GM21786 (cell line): ENCODE measurements around the gene CCDC85C.

Source experiments
- ATAC-seq: cut with Tn5 transposase; IDR thresholded peaks from one replicate; pipeline ENCODE4 v1.9.1; 2021; ENCODE audit not compliant: unreplicated experiment

Gene CCDC85C

DNA sequence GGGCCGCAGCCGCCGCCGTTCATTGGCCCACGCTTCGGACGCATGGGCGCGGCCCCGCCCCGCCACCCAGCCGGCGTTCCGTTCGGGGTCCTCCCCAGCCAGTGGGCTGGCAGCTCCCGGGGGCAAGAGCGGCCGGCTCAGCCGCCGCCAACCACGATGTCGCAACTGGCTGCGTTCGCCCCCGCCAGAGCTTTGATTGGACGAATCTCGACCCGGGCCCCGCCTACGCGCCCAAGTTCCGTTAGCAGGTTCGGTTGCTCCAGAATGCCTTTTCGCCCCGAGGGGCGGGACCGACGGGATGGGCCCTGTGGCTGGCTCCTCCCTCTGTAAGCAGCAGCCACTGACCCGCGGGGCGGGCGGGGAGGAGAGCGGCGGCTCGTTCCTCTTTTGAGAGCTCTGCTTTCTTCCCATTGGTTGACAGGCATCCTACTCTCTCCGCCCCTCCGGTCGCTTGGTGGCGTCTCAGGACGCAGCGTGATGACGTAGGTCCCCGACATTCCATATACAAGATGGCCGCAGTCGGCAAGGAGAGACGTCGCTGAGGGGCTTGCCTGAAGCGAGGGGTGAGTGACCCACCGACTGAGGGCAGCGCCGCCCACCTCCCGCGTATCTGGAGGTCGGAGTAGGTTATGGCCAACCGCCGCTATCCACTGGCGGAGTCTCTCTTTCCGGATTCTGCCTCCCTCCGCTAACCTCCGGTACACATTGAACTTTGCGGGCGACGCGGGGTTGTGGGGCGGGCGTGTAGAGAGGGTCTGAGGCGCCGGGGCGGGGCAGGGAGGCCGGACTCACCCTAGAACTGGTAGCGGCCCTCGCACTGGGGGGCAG lies 122.9 kb downstream of the CCDC85C start, which contains the start of gene CCNK:
Gene CCNK, plus strand, starts transcription at position 493 of the 828 bp plus-strand sequence. CDS start 11,269 bp downstream, outside the sequence.
- peak; percentile 87 for ATAC-seq

DNA sequence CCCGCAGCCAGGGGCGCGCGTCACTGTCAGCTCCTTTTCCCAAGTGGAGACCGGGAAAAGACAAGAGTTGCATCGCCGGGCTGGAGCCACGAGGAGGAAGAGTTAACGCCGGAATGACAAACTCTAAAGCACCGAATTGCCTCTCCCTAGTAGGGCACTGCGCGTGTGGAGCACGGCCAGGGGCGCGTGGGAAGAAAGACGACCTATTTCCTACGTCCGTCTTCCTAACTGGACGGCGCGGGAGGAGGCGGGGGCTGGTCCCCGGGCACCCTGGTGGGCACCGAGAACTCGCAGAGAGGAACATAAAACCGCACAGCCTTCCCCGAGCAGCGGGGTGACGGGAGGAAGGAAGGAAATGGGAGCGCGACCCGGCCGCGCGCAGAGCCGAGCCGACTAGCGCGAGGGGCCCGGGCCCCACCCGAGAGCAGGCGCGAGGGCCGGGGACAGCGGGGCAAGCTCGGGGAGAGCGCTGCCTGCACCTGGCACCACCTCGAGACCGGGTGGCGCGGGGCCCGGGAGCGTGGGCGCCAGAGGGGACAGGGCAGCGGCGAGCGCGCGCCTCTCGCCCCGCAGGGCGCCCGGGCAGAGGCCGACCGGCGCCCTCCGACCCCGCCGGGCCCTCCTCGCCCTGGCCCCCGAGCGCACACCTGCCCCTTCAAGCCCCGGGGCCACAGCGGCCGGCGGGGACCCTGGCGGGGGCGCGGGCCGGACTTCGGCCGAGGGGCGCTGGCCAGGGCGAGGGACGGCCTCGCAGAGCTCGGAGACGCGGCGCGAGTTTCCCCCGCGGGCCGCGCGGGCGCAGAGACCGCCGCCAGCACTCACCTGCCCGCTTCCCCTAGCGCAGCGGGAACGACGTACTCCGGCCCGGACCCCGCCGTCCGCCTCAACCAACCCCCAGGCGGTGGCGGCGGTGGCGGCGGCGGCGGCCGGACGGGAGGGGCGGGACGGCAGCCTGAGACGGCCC lies 123.8 kb downstream of the CCDC85C start, which contains the start of gene SETD3:
Gene SETD3, minus strand, starts transcription at position 954 of the 964 bp plus-strand sequence. CDS start 15,054 bp downstream, outside the sequence.
- no peak for ATAC-seq

DNA sequence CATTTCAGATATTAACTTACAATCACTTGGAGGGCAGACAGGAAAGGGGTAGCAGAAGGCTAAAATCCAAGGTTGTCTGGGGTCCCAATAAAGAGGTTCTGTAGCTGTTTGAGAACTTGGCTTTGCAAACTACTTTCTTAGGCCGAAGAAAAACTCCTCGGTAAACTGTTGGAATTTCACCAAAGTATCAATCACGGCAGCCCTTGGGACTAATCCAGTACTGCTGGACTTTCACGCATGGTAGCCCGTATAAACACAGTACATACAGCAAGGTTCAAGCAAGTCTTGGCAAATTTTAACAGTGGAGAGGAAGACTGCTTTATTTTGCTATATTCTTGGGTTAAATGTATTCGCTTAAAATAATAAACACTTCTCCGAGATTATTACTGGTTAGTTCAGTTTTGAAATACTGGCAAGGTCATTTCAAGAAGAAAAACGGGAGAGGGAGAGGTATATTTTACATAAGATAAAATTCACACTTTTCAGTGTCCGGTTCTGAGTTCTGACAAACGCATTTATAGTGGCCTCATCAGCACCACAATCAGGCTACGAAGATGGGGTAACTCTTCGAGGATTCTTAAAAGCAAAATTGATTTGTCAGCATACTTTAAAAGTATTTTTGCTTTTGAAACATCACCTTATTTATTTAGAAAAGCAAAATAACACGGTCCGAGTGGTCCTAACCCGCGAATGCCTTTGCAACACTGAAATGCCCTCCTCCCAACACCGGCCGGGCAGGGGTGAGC lies 124.7 kb downstream of the CCDC85C start:
- ATAC-seq, result no peak

DNA sequence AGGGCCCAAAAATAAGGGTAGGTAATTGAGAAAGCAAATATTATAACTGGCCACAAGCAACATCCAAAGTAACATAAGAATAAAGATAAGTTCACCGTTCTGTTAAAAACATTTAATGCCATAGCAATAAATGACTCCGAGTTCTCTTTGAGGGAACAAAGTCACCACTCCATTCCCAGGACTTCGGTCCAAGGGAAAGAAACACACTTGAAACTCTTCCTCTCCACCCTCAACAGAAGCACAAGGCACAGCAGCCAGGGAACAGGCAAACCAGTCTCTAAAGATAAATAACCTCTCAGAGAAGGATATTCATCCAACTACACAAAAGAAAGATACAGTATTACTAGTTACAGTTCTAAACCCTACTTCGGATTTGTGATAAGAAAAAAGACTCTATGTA lies 125.9 kb downstream of the CCDC85C start:
- ATAC-seq, result no peak

DNA sequence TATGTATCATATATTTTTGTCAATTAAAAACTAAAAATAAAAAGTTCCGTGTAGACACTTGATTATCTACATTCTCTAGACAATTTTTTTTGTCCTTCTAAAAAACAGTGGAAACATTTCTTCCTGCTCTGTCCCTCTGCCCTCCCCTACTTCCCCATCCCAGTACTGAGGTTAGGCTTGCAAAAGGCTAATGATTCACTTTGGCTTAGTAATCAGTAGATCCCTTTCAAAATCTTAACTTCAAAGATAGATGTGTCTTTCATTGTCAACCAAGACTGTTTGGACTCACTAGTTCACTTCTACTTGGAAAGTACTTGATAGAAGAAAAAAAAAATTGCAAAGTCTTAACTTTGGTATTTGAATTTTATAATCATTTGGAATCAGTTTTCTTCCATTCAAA lies 127.1 kb downstream of the CCDC85C start:
- no peak for ATAC-seq

DNA sequence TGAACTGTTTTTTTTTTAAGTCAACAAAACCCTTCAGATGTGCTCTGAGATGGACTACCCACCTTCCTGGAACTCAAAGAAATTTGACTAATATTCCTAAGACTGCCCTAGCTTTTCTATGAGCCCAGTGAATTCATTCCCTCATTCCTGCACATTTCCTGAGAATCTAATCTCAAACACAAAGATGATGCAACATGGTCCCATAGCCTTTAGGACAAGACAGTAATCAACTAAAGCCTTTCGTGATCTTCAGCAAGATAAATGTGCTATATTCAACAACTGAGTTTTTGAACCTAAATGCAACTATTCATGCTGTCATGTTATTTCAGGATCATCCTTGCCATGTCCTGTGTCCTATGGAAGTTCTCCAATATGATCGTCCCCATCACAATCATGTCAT lies 128.3 kb downstream of the CCDC85C start:
- no peak for ATAC-seq

DNA sequence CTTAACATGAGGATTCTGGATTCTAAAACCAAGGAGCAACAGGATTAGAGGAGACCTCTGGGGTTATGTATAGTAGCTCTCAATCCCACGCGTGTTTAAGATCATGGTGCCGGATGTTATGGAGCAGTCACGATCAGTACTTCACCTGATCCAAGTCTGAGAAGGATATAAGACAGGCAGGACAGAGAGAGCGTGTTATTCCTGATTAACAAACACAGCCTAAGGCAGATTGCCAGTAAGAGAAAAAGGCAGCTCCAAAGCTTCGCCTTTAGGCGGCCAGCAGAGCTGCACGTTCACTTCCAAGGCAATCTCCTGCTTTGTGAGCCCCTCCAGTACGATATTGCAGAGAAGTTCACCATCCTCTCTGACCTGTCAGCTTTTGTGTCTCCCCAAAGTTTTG lies 128.8 kb downstream of the CCDC85C start:
- no peak for ATAC-seq

DNA sequence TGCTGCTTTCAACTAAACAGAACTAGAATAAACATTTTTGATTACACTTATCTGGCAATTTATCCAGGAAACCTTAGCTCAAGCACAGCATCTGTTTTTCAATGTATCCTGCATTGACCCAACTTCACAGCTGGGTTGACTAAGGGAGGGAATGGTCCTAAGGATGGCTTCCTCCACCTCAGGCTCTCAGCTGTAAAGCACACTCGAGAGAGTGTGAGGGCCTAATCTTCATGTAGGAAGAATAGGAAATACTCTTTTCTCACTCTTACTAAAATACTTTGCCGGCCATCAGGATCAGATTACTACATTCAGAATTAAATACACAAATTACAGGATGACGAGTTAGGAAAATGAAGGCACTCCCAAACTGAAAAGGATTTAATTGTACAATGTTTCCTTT lies 130.5 kb downstream of the CCDC85C start:
- ATAC-seq, result no peak

DNA sequence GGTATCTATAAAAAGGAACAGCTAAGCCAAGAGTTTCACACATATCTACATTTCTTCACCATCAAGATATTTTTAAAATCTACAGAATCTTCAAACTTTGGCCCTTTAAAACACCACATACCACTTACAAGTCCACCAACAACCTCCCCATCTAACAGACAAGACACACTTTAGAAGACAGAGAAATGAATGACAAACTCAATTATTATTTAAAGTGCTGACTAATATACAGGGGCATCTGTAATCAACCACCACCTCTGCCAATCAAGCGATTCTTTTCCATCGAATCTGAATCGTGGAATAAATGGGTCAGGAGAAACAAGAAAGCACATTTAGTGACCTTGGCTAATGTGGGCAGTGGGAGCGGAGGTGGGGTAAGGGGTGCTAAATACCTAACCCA lies 131.1 kb downstream of the CCDC85C start:
- no peak for ATAC-seq

DNA sequence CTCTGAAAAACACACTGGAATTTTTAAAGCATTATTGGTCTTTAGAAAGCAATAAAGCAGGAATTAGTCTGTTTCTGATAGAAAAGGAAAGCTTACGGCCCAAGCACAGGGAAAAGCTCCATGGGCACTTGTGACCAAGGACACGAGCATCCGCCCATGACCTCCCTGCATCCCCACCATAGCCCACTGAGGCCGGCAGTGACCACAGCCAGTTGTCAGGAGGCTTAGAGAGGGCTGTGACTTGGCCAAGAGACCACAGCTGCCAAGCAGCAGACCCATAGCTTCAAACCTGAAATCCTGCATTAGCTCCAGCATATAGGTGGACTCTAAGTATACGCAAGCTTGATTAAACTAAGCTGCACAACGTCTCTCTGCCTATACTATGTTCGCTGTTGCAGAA lies 132.3 kb downstream of the CCDC85C start:
- no peak for ATAC-seq

DNA sequence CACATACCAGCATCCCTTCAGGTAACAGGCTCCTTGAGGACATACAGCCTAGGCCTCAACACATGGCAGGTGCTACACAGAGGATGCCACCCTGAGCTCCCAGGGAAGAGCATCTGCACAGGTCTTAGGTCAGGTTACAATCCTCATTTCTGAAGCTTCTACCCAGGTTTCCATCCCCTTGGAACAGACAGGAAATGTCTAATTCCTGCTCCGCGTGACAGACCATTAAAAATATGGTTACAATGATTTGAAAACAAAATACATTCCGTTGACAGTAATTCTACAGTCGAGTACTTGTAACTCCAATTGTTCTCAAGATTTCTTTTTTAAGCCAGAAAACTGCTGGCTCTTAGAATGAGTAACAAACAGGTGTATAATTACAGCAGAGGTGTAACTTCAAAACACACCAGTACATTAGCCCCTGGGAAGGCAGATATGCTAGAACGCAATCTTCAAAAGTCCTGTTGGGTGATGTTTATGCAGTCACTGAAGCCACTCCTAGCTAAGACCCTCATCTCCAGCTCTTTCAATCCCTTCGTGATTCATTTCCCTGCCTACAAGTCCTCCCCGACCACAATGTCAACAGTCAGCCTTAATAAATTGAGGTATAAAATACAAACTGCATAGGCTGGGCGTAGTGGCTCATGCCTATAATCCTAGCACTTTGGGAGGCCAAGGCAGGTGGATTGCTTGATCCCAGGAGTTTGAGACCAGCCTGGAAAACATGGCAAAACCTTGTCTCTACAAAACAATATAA lies 135.0 kb downstream of the CCDC85C start:
- ATAC-seq, result no peak

DNA sequence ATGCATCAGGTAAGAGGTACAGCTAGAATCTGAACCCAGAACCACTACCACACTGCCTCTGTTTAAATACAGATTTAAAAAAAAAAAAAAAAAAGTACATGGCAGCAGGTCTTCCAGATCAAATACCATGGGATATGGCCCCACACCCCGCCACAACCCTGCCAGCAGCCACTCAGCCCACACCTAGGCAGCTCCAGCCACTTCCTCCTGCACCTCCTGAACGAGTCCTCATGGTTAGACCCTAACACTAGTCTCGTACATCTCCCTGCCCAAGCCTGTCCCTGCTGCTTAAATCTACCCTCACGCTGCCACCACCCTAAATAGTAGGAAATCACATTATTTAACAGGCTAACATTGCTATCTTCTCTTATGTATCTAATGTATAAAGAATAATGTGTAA lies 135.9 kb downstream of the CCDC85C start:
- ATAC-seq, result no peak

DNA sequence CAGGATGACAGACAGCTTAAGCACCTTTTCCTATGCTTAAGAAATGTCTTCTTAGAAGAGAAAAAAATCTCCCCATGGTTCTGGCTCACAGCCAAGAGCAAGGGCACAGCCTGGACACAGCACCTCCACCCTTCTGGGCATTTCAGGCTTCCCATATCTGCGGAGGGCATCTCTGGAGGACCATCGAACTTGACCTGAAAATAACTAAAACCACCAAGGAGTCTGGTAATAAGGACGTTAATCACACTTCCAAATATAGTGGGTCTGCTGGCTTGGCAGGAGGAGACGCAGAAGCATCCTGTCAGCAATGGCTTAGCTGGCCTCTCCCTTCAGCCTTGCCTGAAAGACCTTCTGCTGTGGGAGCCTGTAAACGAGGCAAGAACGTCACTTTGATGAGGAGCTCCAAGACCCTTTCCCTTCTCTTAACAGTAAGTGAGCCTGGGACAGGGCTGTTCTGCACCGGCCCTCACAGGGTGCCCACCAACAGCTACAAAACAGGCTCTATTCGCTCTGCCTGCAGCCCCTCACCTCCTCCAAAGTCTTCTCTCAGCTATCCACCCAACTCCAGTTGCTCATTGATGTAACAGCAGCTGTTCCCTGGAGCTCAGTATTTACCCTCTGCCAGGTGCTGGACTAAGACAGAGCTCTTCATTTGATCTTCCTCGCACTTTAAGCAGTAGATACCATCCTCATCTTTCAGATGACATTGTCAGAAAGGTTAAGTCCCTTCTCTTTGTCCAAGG lies 136.5 kb downstream of the CCDC85C start:
- no peak for ATAC-seq

DNA sequence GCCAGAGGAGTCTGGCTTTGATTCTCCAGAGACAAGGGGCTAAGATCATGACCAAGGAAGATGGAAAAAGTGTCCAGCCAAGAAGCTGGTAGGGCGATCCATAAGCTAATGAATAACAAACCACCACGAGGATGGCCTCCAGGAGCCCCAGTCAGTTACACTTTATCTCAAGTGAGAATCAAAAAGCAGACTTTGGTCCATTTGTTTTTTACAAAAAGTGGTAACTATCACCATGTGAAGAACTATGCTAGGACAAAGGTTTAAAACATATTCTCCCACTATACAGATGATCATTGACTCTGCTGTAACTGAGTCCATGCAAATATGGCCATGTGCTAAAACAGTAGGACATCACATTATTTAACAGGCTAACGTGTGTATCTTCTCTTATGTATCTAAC lies 137.2 kb downstream of the CCDC85C start:
- ATAC-seq, result no peak

DNA sequence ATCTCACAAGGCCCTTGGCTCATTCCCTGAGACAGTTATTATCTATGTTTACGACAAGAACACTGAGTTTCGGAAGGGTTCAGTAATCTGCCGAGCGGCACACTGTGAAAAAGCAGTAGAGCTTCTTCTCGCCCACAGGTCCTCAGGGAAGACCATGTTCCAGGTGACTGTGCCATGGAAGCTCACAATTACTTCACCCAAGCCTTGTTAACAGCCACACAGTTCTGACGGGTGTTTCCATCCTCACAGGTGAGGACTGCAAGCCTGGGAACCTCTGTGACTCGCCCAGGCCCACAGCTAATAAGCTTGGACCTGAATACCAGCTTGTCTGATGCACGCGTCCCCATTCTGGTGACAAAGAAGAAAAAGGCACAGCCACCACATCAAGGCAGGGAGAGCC lies 138.7 kb downstream of the CCDC85C start:
- no peak for ATAC-seq

DNA sequence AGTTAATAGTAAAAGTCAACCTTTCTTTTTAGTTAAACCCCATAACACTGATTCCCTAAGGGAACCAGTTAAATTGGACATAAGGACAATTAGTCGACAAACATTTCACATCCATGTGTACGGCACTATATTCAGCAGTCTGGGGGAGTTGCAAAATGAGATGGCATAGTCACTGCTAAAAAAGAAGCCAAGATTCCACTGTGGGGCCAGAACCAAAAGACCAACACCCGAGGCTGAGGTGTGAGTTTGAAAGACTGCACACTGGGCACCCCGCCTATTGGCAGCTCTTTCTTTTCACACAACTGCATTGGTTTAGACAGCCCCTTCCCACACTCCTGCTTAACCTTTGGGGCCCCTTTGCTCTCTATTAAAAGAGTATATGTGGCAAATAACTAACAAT lies 140.0 kb downstream of the CCDC85C start:
- no peak for ATAC-seq

DNA sequence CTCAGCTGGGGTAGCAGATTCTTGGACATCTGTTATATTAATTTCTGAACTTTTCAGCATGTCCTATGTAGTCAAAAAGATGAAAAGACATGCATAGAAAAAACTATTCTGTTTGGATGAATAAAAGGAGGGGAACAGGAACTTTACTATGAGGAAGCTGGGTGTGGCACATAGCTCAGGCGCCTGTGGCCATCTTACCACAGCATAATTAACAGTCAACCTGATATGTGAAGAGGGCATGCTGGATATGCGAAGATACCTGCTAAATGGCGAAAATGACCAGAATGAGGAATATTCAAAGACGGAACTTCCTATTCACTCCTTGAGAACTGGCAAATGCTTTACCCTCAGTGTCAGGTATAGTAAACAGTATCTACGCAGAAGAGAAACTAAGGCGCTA lies 141.8 kb downstream of the CCDC85C start:
- ATAC-seq, result no peak

DNA sequence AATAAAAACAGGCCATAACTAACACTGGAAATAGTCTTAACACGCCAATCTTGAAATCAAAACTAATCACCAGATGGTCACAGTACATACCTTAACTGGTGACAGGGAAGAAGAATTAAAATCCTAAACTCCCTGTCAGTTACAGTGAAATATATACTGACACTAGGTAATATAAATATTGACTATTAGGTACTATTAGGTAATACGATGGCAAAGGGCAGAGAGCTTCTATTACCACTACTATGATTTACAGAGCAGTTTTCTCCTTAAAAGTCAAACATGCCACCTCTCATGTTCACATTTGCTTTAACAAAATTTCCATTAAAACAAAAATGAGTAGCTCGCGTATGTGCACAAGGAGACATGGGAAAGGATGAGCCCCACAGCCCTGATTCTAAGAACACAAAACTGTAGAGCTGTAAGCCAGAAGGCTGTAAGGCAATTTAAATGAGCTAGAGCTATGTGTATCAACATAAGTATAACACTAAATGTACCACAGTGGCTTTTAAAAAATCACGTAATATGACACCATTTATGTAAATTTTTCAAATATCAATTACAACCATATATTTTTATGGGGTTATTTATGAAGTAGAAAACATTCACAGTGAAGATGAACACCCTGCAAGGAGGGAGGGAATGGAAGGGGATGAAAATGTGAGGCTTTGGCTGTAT lies 142.5 kb downstream of the CCDC85C start:
- no peak for ATAC-seq

DNA sequence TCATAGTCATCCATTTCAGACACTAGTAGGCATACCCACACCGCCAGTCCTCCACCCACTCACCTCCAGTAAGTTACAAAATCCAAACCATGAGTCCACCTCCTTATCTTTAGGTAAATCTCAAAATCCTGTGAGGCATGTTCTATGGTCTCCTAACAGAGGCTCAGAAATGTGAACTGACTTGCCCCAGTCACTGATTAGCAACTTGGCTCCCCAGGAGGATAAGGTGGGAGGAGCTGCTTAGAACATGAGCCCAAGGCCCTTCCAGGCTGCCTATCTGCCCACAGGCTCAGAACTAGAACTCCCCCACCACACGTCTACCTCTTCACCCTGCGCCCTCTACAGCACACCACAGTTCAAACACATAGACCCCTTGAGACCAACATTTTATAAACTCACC lies 143.2 kb downstream of the CCDC85C start:
- no peak for ATAC-seq
